ENCODE data around the gene TRIM77. TPM values are rescaled to one million over a fixed set of nuclear protein-coding genes. Genes with fewer than 3 reads are reported as not detected.
A peak's percentile ranks its signal among the peaks of the same experiment; 100 is the strongest.
"Not testable (repeated sequence)": the region's sequence is repeated elsewhere in the genome, so short reads cannot be mapped to it uniquely, and the experiment has no call there.

TRIM77 gene
- polyA plus RNA-seq, 1 donor from 2014 or later: not detected

GRCh38 chr11:89672547-89672946 lies 37.6 kb upstream of the TRIM77 start:
- H3K79me2 ChIP-seq (replicated peaks; ENCODE audit: insufficient read depth, low read length); H3K27ac ChIP-seq (ENCODE audit: low read length); H3K9me3 ChIP-seq (ENCODE audit: low read length); H3K9me2 ChIP-seq (ENCODE audit: insufficient read depth, low read length); H3F3A ChIP-seq (ENCODE audit: insufficient read depth, low read length, poor library complexity, severe bottlenecking); H4K20me1 ChIP-seq (ENCODE audit: insufficient read depth); H2AFZ ChIP-seq (ENCODE audit: low read depth, low read length); H3K4me2 ChIP-seq (ENCODE audit: low read length); H3K27me3 ChIP-seq (ENCODE audit: insufficient read depth, low read depth, low read length); H3K36me3 ChIP-seq (ENCODE audit: insufficient read depth, low read length); H3K4me3 ChIP-seq (ENCODE audit: low read length); H3K9ac ChIP-seq (ENCODE audit: low read length): not testable (repeated sequence)

GRCh38 chr11:89673380-89673779 lies 36.7 kb upstream of the TRIM77 start:
- not testable (repeated sequence) for H3K4me3 ChIP-seq (ENCODE audit: low read length); H3K4me2 ChIP-seq (ENCODE audit: low read length)

GRCh38 chr11:89675383-89675782 lies 34.7 kb upstream of the TRIM77 start:
- not testable (repeated sequence) for H3K36me3 ChIP-seq (ENCODE audit: insufficient read depth, low read length); H3K4me3 ChIP-seq (ENCODE audit: low read length); H2AFZ ChIP-seq (ENCODE audit: low read depth, low read length); H4K20me1 ChIP-seq (ENCODE audit: insufficient read depth); H3F3A ChIP-seq (ENCODE audit: insufficient read depth, low read length, poor library complexity, severe bottlenecking); H3K79me2 ChIP-seq (replicated peaks; ENCODE audit: insufficient read depth, low read length); H3K27ac ChIP-seq (ENCODE audit: low read length); H3K4me2 ChIP-seq (ENCODE audit: low read length); H3K9me3 ChIP-seq (ENCODE audit: low read length); H3K9ac ChIP-seq (ENCODE audit: low read length); H3K9me2 ChIP-seq (ENCODE audit: insufficient read depth, low read length); H3K27me3 ChIP-seq (ENCODE audit: insufficient read depth, low read depth, low read length)
- peak; percentile 45 for TF ChIP-seq CTCF (IDR thresholded peaks at IDR 0.05; ENCODE audit: poor library complexity, severe bottlenecking)
- peak; percentile 54 for TF ChIP-seq RAD21 (conservative IDR thresholded peaks at IDR 0.05)
- TF ChIP-seq SMC3 (conservative IDR thresholded peaks at IDR 0.05; ENCODE audit: poor library complexity): peak; percentile 47

More at GRCh38 chr11:89673380-89673779, 36.7 kb upstream of the TRIM77 start:
- not testable (repeated sequence) for H3K27ac ChIP-seq (ENCODE audit: low read length); H4K20me1 ChIP-seq (ENCODE audit: insufficient read depth); H3K27me3 ChIP-seq (ENCODE audit: insufficient read depth, low read depth, low read length); H3K9ac ChIP-seq (ENCODE audit: low read length); H3K9me3 ChIP-seq (ENCODE audit: low read length); H3F3A ChIP-seq (ENCODE audit: insufficient read depth, low read length, poor library complexity, severe bottlenecking); H3K9me2 ChIP-seq (ENCODE audit: insufficient read depth, low read length); H2AFZ ChIP-seq (ENCODE audit: low read depth, low read length); H3K79me2 ChIP-seq (replicated peaks; ENCODE audit: insufficient read depth, low read length); H3K36me3 ChIP-seq (ENCODE audit: insufficient read depth, low read length)

- not testable (repeated sequence) for H3K79me2 ChIP-seq (replicated peaks; ENCODE audit: insufficient read depth, low read length); H3K9ac ChIP-seq (ENCODE audit: low read length); H2AFZ ChIP-seq (ENCODE audit: low read depth, low read length); H3K9me3 ChIP-seq (ENCODE audit: low read length); H3K9me2 ChIP-seq (ENCODE audit: insufficient read depth, low read length); H3K27ac ChIP-seq (ENCODE audit: low read length); H3K4me2 ChIP-seq (ENCODE audit: low read length); H3F3A ChIP-seq (ENCODE audit: insufficient read depth, low read length, poor library complexity, severe bottlenecking); H3K4me3 ChIP-seq (ENCODE audit: low read length); H3K36me3 ChIP-seq (ENCODE audit: insufficient read depth, low read length); H3K27me3 ChIP-seq (ENCODE audit: insufficient read depth, low read depth, low read length); H4K20me1 ChIP-seq (ENCODE audit: insufficient read depth)
Measured at GRCh38 chr11:89675948-89676347, 34.2 kb upstream of the TRIM77 start.

- H3K27ac ChIP-seq (ENCODE audit: low read length); H3K27me3 ChIP-seq (ENCODE audit: insufficient read depth, low read depth, low read length); H3K9ac ChIP-seq (ENCODE audit: low read length); H2AFZ ChIP-seq (ENCODE audit: low read depth, low read length); H3K4me3 ChIP-seq (ENCODE audit: low read length); H3K79me2 ChIP-seq (replicated peaks; ENCODE audit: insufficient read depth, low read length); H3K36me3 ChIP-seq (ENCODE audit: insufficient read depth, low read length); H3K4me2 ChIP-seq (ENCODE audit: low read length); H3F3A ChIP-seq (ENCODE audit: insufficient read depth, low read length, poor library complexity, severe bottlenecking); H3K9me3 ChIP-seq (ENCODE audit: low read length); H4K20me1 ChIP-seq (ENCODE audit: insufficient read depth); H3K9me2 ChIP-seq (ENCODE audit: insufficient read depth, low read length): not testable (repeated sequence)
Measured at GRCh38 chr11:89707080-89707479, 3.0 kb upstream of the TRIM77 start.

- not testable (repeated sequence) for H3K79me2 ChIP-seq (replicated peaks; ENCODE audit: insufficient read depth, low read length); H3K4me3 ChIP-seq (ENCODE audit: low read length); H3K9ac ChIP-seq (ENCODE audit: low read length); H4K20me1 ChIP-seq (ENCODE audit: insufficient read depth); H3K36me3 ChIP-seq (ENCODE audit: insufficient read depth, low read length); H3K27ac ChIP-seq (ENCODE audit: low read length); H3K9me2 ChIP-seq (ENCODE audit: insufficient read depth, low read length); H2AFZ ChIP-seq (ENCODE audit: low read depth, low read length); H3F3A ChIP-seq (ENCODE audit: insufficient read depth, low read length, poor library complexity, severe bottlenecking); H3K27me3 ChIP-seq (ENCODE audit: insufficient read depth, low read depth, low read length); H3K4me2 ChIP-seq (ENCODE audit: low read length); H3K9me3 ChIP-seq (ENCODE audit: low read length)
Measured at GRCh38 chr11:89724866-89725498, 14.9 kb downstream of the TRIM77 start.

- not testable (repeated sequence) for H3K27me3 ChIP-seq (ENCODE audit: insufficient read depth, low read depth, low read length); H4K20me1 ChIP-seq (ENCODE audit: insufficient read depth); H3K9me2 ChIP-seq (ENCODE audit: insufficient read depth, low read length); H3K9ac ChIP-seq (ENCODE audit: low read length); H3F3A ChIP-seq (ENCODE audit: insufficient read depth, low read length, poor library complexity, severe bottlenecking); H3K36me3 ChIP-seq (ENCODE audit: insufficient read depth, low read length); H3K4me2 ChIP-seq (ENCODE audit: low read length); H3K4me3 ChIP-seq (ENCODE audit: low read length); H3K79me2 ChIP-seq (replicated peaks; ENCODE audit: insufficient read depth, low read length); H2AFZ ChIP-seq (ENCODE audit: low read depth, low read length); H3K9me3 ChIP-seq (ENCODE audit: low read length); H3K27ac ChIP-seq (ENCODE audit: low read length)
Measured at GRCh38 chr11:89730215-89730614, 20.1 kb downstream of the TRIM77 start.

All from neural cell (in vitro differentiated cells).